A673 (cell line): ENCODE results near the gene NEK3. TPM values are rescaled to one million over a fixed set of nuclear protein-coding genes. Genes with fewer than 3 reads are reported as not detected.
"Not testable (repeated sequence)": the region's sequence is repeated elsewhere in the genome, so short reads cannot be mapped to it uniquely, and the experiment has no call there.

Experiments
- BruUV-seq: library from RNA; stranded (reverse); fragments of 400-500 nt; replicated peaks from 2 replicates; lab custom pipeline; 2021; lab: Mats Ljungman, UMichigan
- CTCF ChIA-PET: fragments of 300-600 bp; sonication (Branson Sonifier 250); formaldehyde crosslinking; loops from one replicate; lab custom pipeline; 2022; ENCODE audit warnings: antibody characterized with exemption; lab: Charles Lee
- POLR2A ChIA-PET: fragments of 300-600 bp; sonication (Branson Sonifier 250); formaldehyde crosslinking; loops from one replicate; lab custom pipeline; 2022; ENCODE audit warnings: antibody characterized with exemption; ENCODE audit not compliant: low non-redundant PET; lab: Charles Lee
- DNase-seq: peaks from one replicate; pipeline ENCODE4 v3.0.0-alpha.2; 2015; ENCODE audit warnings: low spot score
- H3K27ac ChIP-seq: fragments of 200-600 bp; sonication (generic); 2 replicates; pipeline ENCODE4 v1.5.1; 2016; ENCODE audit warnings: mixed run types, low read depth, mild to moderate bottlenecking, mixed read lengths, antibody characterized with exemption, low read length; ENCODE audit not compliant: poor library complexity, severe bottlenecking
- H3K27me3 ChIP-seq: fragments of 200-600 bp; sonication (generic); replicated peaks from 2 replicates; pipeline ENCODE4 v1.6.1; 2017; ENCODE audit warnings: mixed run types, low read depth, mild to moderate bottlenecking, mixed read lengths, antibody characterized with exemption, low read length; ENCODE audit not compliant: insufficient read depth, poor library complexity
- H3K36me3 ChIP-seq: fragments of 200-600 bp; sonication (generic); 2 replicates; pipeline ENCODE4 v1.6.1; 2016; ENCODE audit warnings: mixed run types, mild to moderate bottlenecking, mixed read lengths, antibody characterized with exemption, low read length; ENCODE audit not compliant: insufficient read depth, poor library complexity, severe bottlenecking
- H3K4me1 ChIP-seq: fragments of 200-600 bp; sonication (generic); 2 replicates; pipeline ENCODE4 v1.6.1; 2017; ENCODE audit warnings: mixed run types, mild to moderate bottlenecking, mixed read lengths, antibody characterized with exemption, low read length; ENCODE audit not compliant: insufficient read depth, poor library complexity, severe bottlenecking
- H3K4me3 ChIP-seq: fragments of 200-600 bp; sonication (generic); 2 replicates; pipeline ENCODE4 v1.5.1; 2016; ENCODE audit warnings: low read depth, mixed run types, mild to moderate bottlenecking, mixed read lengths, low read length; ENCODE audit not compliant: poor library complexity, severe bottlenecking
- H3K9me3 ChIP-seq: fragments of 200-600 bp; sonication (generic); 2 replicates; pipeline ENCODE4 v1.6.1; 2016; ENCODE audit warnings: mixed run types, low read depth, mild to moderate bottlenecking, mixed read lengths, antibody characterized with exemption, low read length; ENCODE audit not compliant: poor library complexity, severe bottlenecking
- EZH2 ChIP-seq: fragments of 200-600 bp; sonication (generic); IDR thresholded peaks from 2 replicates; pipeline ENCODE4 v1.6.1; 2017; ENCODE audit warnings: borderline replicate concordance, low read depth, mild to moderate bottlenecking, mixed read lengths, antibody characterized with exemption, low read length; ENCODE audit not compliant: poor library complexity, severe bottlenecking
- intact Hi-C: fragments of 100-400 bp; cut with micrococcal nuclease; formaldehyde crosslinking; loops from one replicate; pipeline ENCODE4 v1.10.0; 2022; ENCODE audit not compliant: unreplicated experiment
- total RNA-seq: library from RNA; stranded (reverse); gene quantifications from 2 replicates; pipeline ENCODE4 v1.2.3, GENCODE V29; 2021
- TF ChIP-seq, protein P1 (sequence below): fragments of 300-800, 200-600 bp; sonication (generic); conservative IDR thresholded peaks from 2 replicates; pipeline ENCODE4 v1.5.1; 2017; ENCODE audit warnings: low read depth, mild to moderate bottlenecking, antibody characterized with exemption, low read length, moderate library complexity, mixed read lengths

Gene NEK3
- total RNA-seq, 1 experiment from 2014 or later = 18.1 TPM

GRCh38 chr13:52202506-52202905 lies 43.1 kb upstream of the NEK3 start:
- intact Hi-C loops = loop anchor here (5.0 kb wide), 1 partner anchor 200 kb away; no protein-coding TSS in a partner anchor
- H3K4me1 ChIP-seq, H3K4me3 ChIP-seq, CTCF ChIA-PET, POLR2A ChIA-PET, DNase-seq, H3K27ac ChIP-seq, H3K27me3 ChIP-seq, BruUV-seq, H3K36me3 ChIP-seq, H3K9me3 ChIP-seq: not testable (repeated sequence)

GRCh38 chr13:52201439-52202193 lies 42.2 kb upstream of the NEK3 start:
- H3K9me3 ChIP-seq, H3K27ac ChIP-seq, H3K36me3 ChIP-seq, H3K4me1 ChIP-seq, H3K27me3 ChIP-seq, H3K4me3 ChIP-seq, POLR2A ChIA-PET, CTCF ChIA-PET, BruUV-seq: not testable (repeated sequence)
- intact Hi-C loops = loop anchor here (5.0 kb wide), 1 partner anchor 199 kb away; no protein-coding TSS in a partner anchor
- DNase-seq = peak; percentile 64
- TF ChIP-seq, protein P1, sequence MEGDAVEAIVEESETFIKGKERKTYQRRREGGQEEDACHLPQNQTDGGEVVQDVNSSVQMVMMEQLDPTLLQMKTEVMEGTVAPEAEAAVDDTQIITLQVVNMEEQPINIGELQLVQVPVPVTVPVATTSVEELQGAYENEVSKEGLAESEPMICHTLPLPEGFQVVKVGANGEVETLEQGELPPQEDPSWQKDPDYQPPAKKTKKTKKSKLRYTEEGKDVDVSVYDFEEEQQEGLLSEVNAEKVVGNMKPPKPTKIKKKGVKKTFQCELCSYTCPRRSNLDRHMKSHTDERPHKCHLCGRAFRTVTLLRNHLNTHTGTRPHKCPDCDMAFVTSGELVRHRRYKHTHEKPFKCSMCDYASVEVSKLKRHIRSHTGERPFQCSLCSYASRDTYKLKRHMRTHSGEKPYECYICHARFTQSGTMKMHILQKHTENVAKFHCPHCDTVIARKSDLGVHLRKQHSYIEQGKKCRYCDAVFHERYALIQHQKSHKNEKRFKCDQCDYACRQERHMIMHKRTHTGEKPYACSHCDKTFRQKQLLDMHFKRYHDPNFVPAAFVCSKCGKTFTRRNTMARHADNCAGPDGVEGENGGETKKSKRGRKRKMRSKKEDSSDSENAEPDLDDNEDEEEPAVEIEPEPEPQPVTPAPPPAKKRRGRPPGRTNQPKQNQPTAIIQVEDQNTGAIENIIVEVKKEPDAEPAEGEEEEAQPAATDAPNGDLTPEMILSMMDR = peak; percentile 39; the same call in 1 of the 2 replicates

GRCh38 chr13:52195401-52195837 lies 36.0 kb upstream of the NEK3 start:
- peaks cover 7% of the 10 kb centered on the region for H3K4me1 ChIP-seq
- intact Hi-C loops = loop anchor here (10.0 kb wide), 1 partner anchor 381 kb away; no protein-coding TSS in a partner anchor
- peak; percentile 33 for DNase-seq
- H3K27me3 ChIP-seq = no peaks in the 10 kb centered on the region
- ChIA-PET POLR2A (no interaction called here), CTCF (no interaction called here)
- no peaks in the 10 kb centered on the region for H3K36me3 ChIP-seq
- no peaks in the 10 kb centered on the region for H3K9me3 ChIP-seq
- no TSS peak for BruUV-seq
- TF ChIP-seq, protein P1 = no peak
- no peak for TF ChIP-seq EZH2
- H3K27ac ChIP-seq = no peak overlapping the region
- H3K4me3 ChIP-seq = peak overlapping the region; percentile 83
